Measurements from ENCODE around the gene VSTM4.

The VSTM4 gene

GRCh38 chr10:49044293-49045193 lies 70.8 kb downstream of the VSTM4 start:
- Histone ChIP-seq H2AFZ (ENCODE audit: low read depth, low read length) (no peak overlapping the region), H3K27me3 (ENCODE audit: insufficient read depth, low read length) (no peaks in the 10 kb centered on the region), H3K36me3 (ENCODE audit: insufficient read depth, low read length) (no peaks in the 10 kb centered on the region), H3K9me3 (ENCODE audit: low read length) (peaks cover 2% of the 10 kb centered on the region), H3K4me1 (ENCODE audit: insufficient read depth, low read length) (no peaks in the 10 kb centered on the region), H3K4me3 (ENCODE audit: low read length) (no peak overlapping the region)

- H3K9me3 ChIP-seq (ENCODE audit: low read length), result peaks cover under 1% of the 10 kb centered on the region
- no peak overlapping the region for H3K4me3 ChIP-seq (ENCODE audit: low read length)
- no peaks in the 10 kb centered on the region for H3K36me3 ChIP-seq (ENCODE audit: insufficient read depth, low read length)
- H2AFZ ChIP-seq (ENCODE audit: low read depth, low read length), result no peak overlapping the region
- H3K27me3 ChIP-seq (ENCODE audit: insufficient read depth, low read length), result no peaks in the 10 kb centered on the region
- H3K4me1 ChIP-seq (ENCODE audit: insufficient read depth, low read length), result no peaks in the 10 kb centered on the region
Observed at GRCh38 chr10:49040601-49041000, 74.7 kb downstream of the VSTM4 start.

- H3K36me3 ChIP-seq (ENCODE audit: insufficient read depth, low read length), result no peaks in the 10 kb centered on the region
- H3K9me3 ChIP-seq (ENCODE audit: low read length), result no peaks in the 10 kb centered on the region
- no peak overlapping the region for H2AFZ ChIP-seq (ENCODE audit: low read depth, low read length)
- H3K27me3 ChIP-seq (ENCODE audit: insufficient read depth, low read length), result no peaks in the 10 kb centered on the region
- H3K4me1 ChIP-seq (ENCODE audit: insufficient read depth, low read length), result no peaks in the 10 kb centered on the region
- no peak overlapping the region for H3K4me3 ChIP-seq (ENCODE audit: low read length)
Observed at GRCh38 chr10:49039409-49039808, 75.9 kb downstream of the VSTM4 start.

- Histone ChIP-seq H2AFZ (ENCODE audit: low read depth, low read length) (no peak overlapping the region), H3K36me3 (ENCODE audit: insufficient read depth, low read length) (no peaks in the 10 kb centered on the region), H3K27me3 (ENCODE audit: insufficient read depth, low read length) (no peaks in the 10 kb centered on the region), H3K4me3 (ENCODE audit: low read length) (no peak overlapping the region), H3K9me3 (ENCODE audit: low read length) (no peaks in the 10 kb centered on the region), H3K4me1 (ENCODE audit: insufficient read depth, low read length) (no peaks in the 10 kb centered on the region)
Observed at GRCh38 chr10:49038711-49039110, 76.6 kb downstream of the VSTM4 start.

GRCh38 chr10:49037187-49037586 lies 78.1 kb downstream of the VSTM4 start:
- H3K4me3 ChIP-seq (ENCODE audit: low read length), result no peak overlapping the region
- no peak overlapping the region for H2AFZ ChIP-seq (ENCODE audit: low read depth, low read length)

GRCh38 chr10:49036638-49037037 lies 78.7 kb downstream of the VSTM4 start:
- Histone ChIP-seq H3K4me3 (ENCODE audit: low read length) (no peak overlapping the region), H3K4me1 (ENCODE audit: insufficient read depth, low read length) (no peaks in the 10 kb centered on the region), H2AFZ (ENCODE audit: low read depth, low read length) (no peak overlapping the region), H3K36me3 (ENCODE audit: insufficient read depth, low read length) (no peaks in the 10 kb centered on the region), H3K27me3 (ENCODE audit: insufficient read depth, low read length) (no peaks in the 10 kb centered on the region), H3K9me3 (ENCODE audit: low read length) (no peaks in the 10 kb centered on the region)

More at GRCh38 chr10:49037187-49037586, 78.1 kb downstream of the VSTM4 start:
- H3K36me3 ChIP-seq (ENCODE audit: insufficient read depth, low read length), result no peaks in the 10 kb centered on the region
- no peaks in the 10 kb centered on the region for H3K4me1 ChIP-seq (ENCODE audit: insufficient read depth, low read length)
- no peaks in the 10 kb centered on the region for H3K27me3 ChIP-seq (ENCODE audit: insufficient read depth, low read length)
- no peaks in the 10 kb centered on the region for H3K9me3 ChIP-seq (ENCODE audit: low read length)

GRCh38 chr10:49035920-49036319 lies 79.4 kb downstream of the VSTM4 start:
- no peaks in the 10 kb centered on the region for H3K27me3 ChIP-seq (ENCODE audit: insufficient read depth, low read length)
- no peak overlapping the region for H2AFZ ChIP-seq (ENCODE audit: low read depth, low read length)
- H3K4me3 ChIP-seq (ENCODE audit: low read length), result no peak overlapping the region
- H3K36me3 ChIP-seq (ENCODE audit: insufficient read depth, low read length), result no peaks in the 10 kb centered on the region
- H3K4me1 ChIP-seq (ENCODE audit: insufficient read depth, low read length), result no peaks in the 10 kb centered on the region
- no peaks in the 10 kb centered on the region for H3K9me3 ChIP-seq (ENCODE audit: low read length)

- no peaks in the 10 kb centered on the region for H3K9me3 ChIP-seq (ENCODE audit: low read length)
- H3K4me3 ChIP-seq (ENCODE audit: low read length), result no peak overlapping the region
- H3K27me3 ChIP-seq (ENCODE audit: insufficient read depth, low read length), result no peaks in the 10 kb centered on the region
- H3K4me1 ChIP-seq (ENCODE audit: insufficient read depth, low read length), result no peaks in the 10 kb centered on the region
- H3K36me3 ChIP-seq (ENCODE audit: insufficient read depth, low read length), result no peaks in the 10 kb centered on the region
- no peak overlapping the region for H2AFZ ChIP-seq (ENCODE audit: low read depth, low read length)
Observed at GRCh38 chr10:49034925-49035324, 80.4 kb downstream of the VSTM4 start.

- no peaks in the 10 kb centered on the region for H3K9me3 ChIP-seq (ENCODE audit: low read length)
- H3K4me3 ChIP-seq (ENCODE audit: low read length), result no peak overlapping the region
- H3K27me3 ChIP-seq (ENCODE audit: insufficient read depth, low read length), result no peaks in the 10 kb centered on the region
- H2AFZ ChIP-seq (ENCODE audit: low read depth, low read length), result no peak overlapping the region
- no peaks in the 10 kb centered on the region for H3K4me1 ChIP-seq (ENCODE audit: insufficient read depth, low read length)
- H3K36me3 ChIP-seq (ENCODE audit: insufficient read depth, low read length), result no peaks in the 10 kb centered on the region
Observed at GRCh38 chr10:49033939-49034338, 81.4 kb downstream of the VSTM4 start.

GRCh38 chr10:49029666-49030065 lies 85.7 kb downstream of the VSTM4 start:
- H3K4me1 ChIP-seq (ENCODE audit: insufficient read depth, low read length), result no peaks in the 10 kb centered on the region
- H3K27me3 ChIP-seq (ENCODE audit: insufficient read depth, low read length), result no peaks in the 10 kb centered on the region
- no peak overlapping the region for H2AFZ ChIP-seq (ENCODE audit: low read depth, low read length)
- H3K36me3 ChIP-seq (ENCODE audit: insufficient read depth, low read length), result no peaks in the 10 kb centered on the region
- no peaks in the 10 kb centered on the region for H3K9me3 ChIP-seq (ENCODE audit: low read length)
- no peak overlapping the region for H3K4me3 ChIP-seq (ENCODE audit: low read length)

- Histone ChIP-seq H3K36me3 (ENCODE audit: insufficient read depth, low read length) (no peaks in the 10 kb centered on the region), H3K9me3 (ENCODE audit: low read length) (no peaks in the 10 kb centered on the region), H3K27me3 (ENCODE audit: insufficient read depth, low read length) (no peaks in the 10 kb centered on the region), H3K4me1 (ENCODE audit: insufficient read depth, low read length) (no peaks in the 10 kb centered on the region), H2AFZ (ENCODE audit: low read depth, low read length) (no peak overlapping the region), H3K4me3 (ENCODE audit: low read length) (no peak overlapping the region)
Observed at GRCh38 chr10:49028639-49029038, 86.7 kb downstream of the VSTM4 start.

- H3K4me3 ChIP-seq (ENCODE audit: low read length), result no peak overlapping the region
- H3K27me3 ChIP-seq (ENCODE audit: insufficient read depth, low read length), result no peaks in the 10 kb centered on the region
- H3K4me1 ChIP-seq (ENCODE audit: insufficient read depth, low read length), result no peaks in the 10 kb centered on the region
- no peaks in the 10 kb centered on the region for H3K9me3 ChIP-seq (ENCODE audit: low read length)
- no peaks in the 10 kb centered on the region for H3K36me3 ChIP-seq (ENCODE audit: insufficient read depth, low read length)
- no peak overlapping the region for H2AFZ ChIP-seq (ENCODE audit: low read depth, low read length)
Observed at GRCh38 chr10:49025347-49025983, 89.9 kb downstream of the VSTM4 start.

- Histone ChIP-seq H3K27me3 (ENCODE audit: insufficient read depth, low read length) (no peaks in the 10 kb centered on the region), H3K4me3 (ENCODE audit: low read length) (no peak overlapping the region), H3K4me1 (ENCODE audit: insufficient read depth, low read length) (no peaks in the 10 kb centered on the region)
Observed at GRCh38 chr10:49024484-49024883, 90.8 kb downstream of the VSTM4 start.

More at GRCh38 chr10:49024484-49024883, 90.8 kb downstream of the VSTM4 start:
- no peaks in the 10 kb centered on the region for H3K36me3 ChIP-seq (ENCODE audit: insufficient read depth, low read length)
- no peaks in the 10 kb centered on the region for H3K9me3 ChIP-seq (ENCODE audit: low read length)
- H2AFZ ChIP-seq (ENCODE audit: low read depth, low read length), result no peak overlapping the region
